ENCODE measurements around the gene CCN5.
A peak's percentile ranks its signal among the peaks of the same experiment; 100 is the strongest.

The CCN5 gene

GRCh38 chr20:44739942-44740341, 24.8 kb downstream of the CCN5 start:
- DNase-seq = no peak

GRCh38 chr20:44742304-44743079, 27.3 kb downstream of the CCN5 start:
- no peak for DNase-seq

GRCh38 chr20:44743080-44743701, 28.0 kb downstream of the CCN5 start:
- no peak for DNase-seq

GRCh38 chr20:44743916-44744655, 28.9 kb downstream of the CCN5 start:
- DNase-seq = no peak

GRCh38 chr20:44745122-44745597, 30.0 kb downstream of the CCN5 start:
- no peak for DNase-seq

- DNase-seq = peak; percentile 50 to 63
Observed at GRCh38 chr20:44745598-44746366, 30.6 kb downstream of the CCN5 start, which contains the start of gene KCNK15. KCNK15 (plus strand) TSS chr20:44745865; CDS start chr20:44745911, 46 bp downstream.

GRCh38 chr20:44746367-44747165, 31.4 kb downstream of the CCN5 start:
- no peak for DNase-seq

- peak; percentile 49 to 58 for DNase-seq
Observed at GRCh38 chr20:44747166-44748004, 32.2 kb downstream of the CCN5 start.

- DNase-seq = no peak
Observed at GRCh38 chr20:44748005-44748370, 32.8 kb downstream of the CCN5 start.

GRCh38 chr20:44750081-44750805, 35.1 kb downstream of the CCN5 start:
- DNase-seq = no peak

- no peak for DNase-seq
Observed at GRCh38 chr20:44752099-44752931, 37.1 kb downstream of the CCN5 start.

GRCh38 chr20:44754554-44754953, 39.4 kb downstream of the CCN5 start:
- DNase-seq = no peak

GRCh38 chr20:44756011-44756688, 41.0 kb downstream of the CCN5 start:
- no peak for DNase-seq

GRCh38 chr20:44756956-44757355, 41.8 kb downstream of the CCN5 start:
- DNase-seq = no peak

GRCh38 chr20:44758247-44759101, 43.3 kb downstream of the CCN5 start:
- no peak for DNase-seq

- no peak for DNase-seq
Observed at GRCh38 chr20:44759595-44759994, 44.4 kb downstream of the CCN5 start.

- no peak for DNase-seq
Observed at GRCh38 chr20:44761423-44761822, 46.3 kb downstream of the CCN5 start.
